HepG2 (cell line): ENCODE results near the gene SLC25A45. TPM values are rescaled to one million over a fixed set of nuclear protein-coding genes. Genes with fewer than 3 reads are reported as not detected.

Experiments
- CREM ChIP-seq, 2 experiments: sonication (generic) in 1 of 2; formaldehyde crosslinking in 1 of 2; IDR thresholded peaks; 2 replicates each; pipeline versions ENCODE4 v1.4.0 to v1.6.1; 2016 to 2020; ENCODE audit warnings: antibody characterized with exemption in 1 of 2, mild to moderate bottlenecking in 1 of 2, missing genetic modification reagents in 1 of 2
- MEIS2 ChIP-seq: sonication (generic); formaldehyde crosslinking; IDR thresholded peaks from 2 replicates; pipeline ENCODE4 v1.9.0; 2021; ENCODE audit warnings: mild to moderate bottlenecking, missing genetic modification reagents
- MXI1 ChIP-seq: IDR thresholded peaks from 3 replicates; pipeline ENCODE4 v1.6.1; 2012; ENCODE audit warnings: low read depth, low read length, inconsistent platforms, borderline replicate concordance
- MZF1 ChIP-seq: sonication (generic); formaldehyde crosslinking; IDR thresholded peaks from 2 replicates; pipeline ENCODE4 v1.8.1; 2023; ENCODE audit warnings: mild to moderate bottlenecking, missing genetic modification reagents, borderline replicate concordance
- SCMH1 ChIP-seq: sonication (generic); formaldehyde crosslinking; IDR thresholded peaks from 2 replicates; pipeline ENCODE4 v1.9.0; 2021; ENCODE audit warnings: missing genetic modification reagents, mild to moderate bottlenecking, borderline replicate concordance
- SP140L ChIP-seq: sonication (generic); formaldehyde crosslinking; IDR thresholded peaks from 2 replicates; pipeline ENCODE4 v1.4.0; 2020; ENCODE audit warnings: missing genetic modification reagents, borderline replicate concordance
- ZNF292 ChIP-seq: sonication (generic); formaldehyde crosslinking; IDR thresholded peaks from 2 replicates; pipeline ENCODE4 v1.8.1; 2022; ENCODE audit warnings: mild to moderate bottlenecking, low read depth, missing genetic modification reagents, borderline replicate concordance
- ZNF44 ChIP-seq: sonication (generic); formaldehyde crosslinking; IDR thresholded peaks from 2 replicates; pipeline ENCODE4 v1.5.1; 2020; ENCODE audit warnings: mild to moderate bottlenecking, missing genetic modification reagents
- ZNF709 ChIP-seq: sonication (generic); formaldehyde crosslinking; IDR thresholded peaks from 2 replicates; pipeline ENCODE4 v1.5.0; 2020; ENCODE audit warnings: mild to moderate bottlenecking, missing genetic modification reagents
- polyA plus RNA-seq, 8 experiments: library from polyadenylated mRNA; depleted of rRNA in 3 of 8; stranded (reverse) in 7 of 8; unstranded in 1 of 8; fragments of >200 nt; fragmentation: Illumina TruSeq in 4 of 8; extraction: Trizol in 4 of 8; gene quantifications; 2 replicates each; pipeline versions ENCODE4 v1.2.1 to v1.2.3, GENCODE V29; 2011 to 2016; ENCODE audit warnings: low read depth in 4 of 8, missing spikeins in 1 of 8, mixed read lengths in 1 of 8; ENCODE audit not compliant: insufficient read depth in 1 of 8
- total RNA-seq, 5 experiments: library from RNA; depleted of rRNA; stranded (reverse); fragments of >200 nt; fragmentation: Illumina TruSeq; extraction: Trizol; gene quantifications; 2 replicates each; pipeline ENCODE4 v1.2.3, GENCODE V29; 2016; ENCODE audit warnings: low read depth in 1 of 5
- TF ChIP-seq, protein P1 (sequence below): sonication (generic); formaldehyde crosslinking; IDR thresholded peaks from 2 replicates; pipeline ENCODE4 v1.5.1; 2020; ENCODE audit warnings: missing genetic modification reagents, mild to moderate bottlenecking, borderline replicate concordance
- TF ChIP-seq, protein P2 (sequence below): sonication (generic); formaldehyde crosslinking; IDR thresholded peaks from 2 replicates; pipeline ENCODE4 v1.5.1; 2020; ENCODE audit warnings: missing genetic modification reagents, mild to moderate bottlenecking, borderline replicate concordance
- TF ChIP-seq, protein P3 (sequence below): sonication (generic); formaldehyde crosslinking; IDR thresholded peaks from 2 replicates; pipeline ENCODE4 v1.8.0; 2022; ENCODE audit warnings: mild to moderate bottlenecking, missing genetic modification reagents; ENCODE audit not compliant: insufficient replicate concordance

Gene SLC25A45
- total and polyA plus RNA-seq, 2 of the 13 experiments (the other 11 are each of a cell fraction or from before 2014, with no cell fraction given): 1.2 to 3.4 TPM

DNA sequence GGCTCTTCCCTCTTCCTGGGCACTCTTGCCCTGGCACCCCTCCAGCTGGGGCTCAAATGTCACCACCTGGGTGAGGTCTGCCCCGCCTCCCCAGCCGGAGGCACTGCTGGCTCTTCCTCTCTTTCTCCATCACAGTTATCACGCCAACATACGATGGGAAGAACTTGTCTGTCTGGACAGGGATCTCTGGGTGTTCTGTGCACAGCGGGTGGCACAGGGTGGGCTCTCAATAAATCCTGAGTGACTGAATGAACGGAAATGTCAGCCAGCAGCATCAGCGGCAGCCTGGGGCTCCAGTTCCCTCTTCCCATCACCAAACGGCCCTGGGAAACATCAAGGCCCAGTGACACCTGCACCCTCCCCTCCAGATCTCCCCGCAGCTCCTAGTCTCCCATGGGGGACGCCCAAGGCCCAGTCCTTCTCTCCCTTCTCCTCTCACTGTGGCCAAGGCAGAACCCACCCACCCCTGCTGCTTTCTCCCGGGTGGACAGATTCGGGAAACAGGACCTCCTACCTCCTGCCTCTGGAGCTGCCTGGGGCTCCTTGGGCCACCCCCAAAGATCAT lies 440 bp upstream of the SLC25A45 start (continued):
- TF ChIP-seq MXI1: no peak
- no peak for TF ChIP-seq ZNF709 (CRISPR knock-in tag)
- 0 out of 2 replicates have a peak, but pooled peaks have one; percentile 9 for TF ChIP-seq ZNF292
- 0 out of 2 replicates have a peak, but pooled peaks have one; percentile 3 for TF ChIP-seq CREM (IDR thresholded peaks at IDR 0.05)
- no peak for TF ChIP-seq CREM (CRISPR knock-in tag; IDR thresholded peaks at IDR 0.05)
- TF ChIP-seq, protein P1, sequence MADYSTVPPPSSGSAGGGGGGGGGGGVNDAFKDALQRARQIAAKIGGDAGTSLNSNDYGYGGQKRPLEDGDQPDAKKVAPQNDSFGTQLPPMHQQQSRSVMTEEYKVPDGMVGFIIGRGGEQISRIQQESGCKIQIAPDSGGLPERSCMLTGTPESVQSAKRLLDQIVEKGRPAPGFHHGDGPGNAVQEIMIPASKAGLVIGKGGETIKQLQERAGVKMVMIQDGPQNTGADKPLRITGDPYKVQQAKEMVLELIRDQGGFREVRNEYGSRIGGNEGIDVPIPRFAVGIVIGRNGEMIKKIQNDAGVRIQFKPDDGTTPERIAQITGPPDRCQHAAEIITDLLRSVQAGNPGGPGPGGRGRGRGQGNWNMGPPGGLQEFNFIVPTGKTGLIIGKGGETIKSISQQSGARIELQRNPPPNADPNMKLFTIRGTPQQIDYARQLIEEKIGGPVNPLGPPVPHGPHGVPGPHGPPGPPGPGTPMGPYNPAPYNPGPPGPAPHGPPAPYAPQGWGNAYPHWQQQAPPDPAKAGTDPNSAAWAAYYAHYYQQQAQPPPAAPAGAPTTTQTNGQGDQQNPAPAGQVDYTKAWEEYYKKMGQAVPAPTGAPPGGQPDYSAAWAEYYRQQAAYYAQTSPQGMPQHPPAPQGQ: 0 out of 2 replicates have a peak, but pooled peaks have one; percentile 57
- TF ChIP-seq MEIS2 (CRISPR knock-in tag): peak; percentile 39; the same call in 1 of the 2 replicates
- TF ChIP-seq SCMH1 (CRISPR knock-in tag): no peak
- TF ChIP-seq, protein P2, sequence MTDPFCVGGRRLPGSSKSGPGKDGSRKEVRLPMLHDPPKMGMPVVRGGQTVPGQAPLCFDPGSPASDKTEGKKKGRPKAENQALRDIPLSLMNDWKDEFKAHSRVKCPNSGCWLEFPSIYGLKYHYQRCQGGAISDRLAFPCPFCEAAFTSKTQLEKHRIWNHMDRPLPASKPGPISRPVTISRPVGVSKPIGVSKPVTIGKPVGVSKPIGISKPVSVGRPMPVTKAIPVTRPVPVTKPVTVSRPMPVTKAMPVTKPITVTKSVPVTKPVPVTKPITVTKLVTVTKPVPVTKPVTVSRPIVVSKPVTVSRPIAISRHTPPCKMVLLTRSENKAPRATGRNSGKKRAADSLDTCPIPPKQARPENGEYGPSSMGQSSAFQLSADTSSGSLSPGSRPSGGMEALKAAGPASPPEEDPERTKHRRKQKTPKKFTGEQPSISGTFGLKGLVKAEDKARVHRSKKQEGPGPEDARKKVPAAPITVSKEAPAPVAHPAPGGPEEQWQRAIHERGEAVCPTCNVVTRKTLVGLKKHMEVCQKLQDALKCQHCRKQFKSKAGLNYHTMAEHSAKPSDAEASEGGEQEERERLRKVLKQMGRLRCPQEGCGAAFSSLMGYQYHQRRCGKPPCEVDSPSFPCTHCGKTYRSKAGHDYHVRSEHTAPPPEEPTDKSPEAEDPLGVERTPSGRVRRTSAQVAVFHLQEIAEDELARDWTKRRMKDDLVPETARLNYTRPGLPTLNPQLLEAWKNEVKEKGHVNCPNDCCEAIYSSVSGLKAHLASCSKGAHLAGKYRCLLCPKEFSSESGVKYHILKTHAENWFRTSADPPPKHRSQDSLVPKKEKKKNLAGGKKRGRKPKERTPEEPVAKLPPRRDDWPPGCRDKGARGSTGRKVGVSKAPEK (CRISPR knock-in tag): 0 out of 2 replicates have a peak, but pooled peaks have one; percentile 32
- TF ChIP-seq SP140L (CRISPR knock-in tag): no peak
- TF ChIP-seq MZF1 (CRISPR knock-in tag): 0 out of 2 replicates have a peak, but pooled peaks have one; percentile 6
- peak; percentile 62; the same call in 1 of the 2 replicates for TF ChIP-seq ZNF44 (CRISPR knock-in tag)
- TF ChIP-seq, protein P3, sequence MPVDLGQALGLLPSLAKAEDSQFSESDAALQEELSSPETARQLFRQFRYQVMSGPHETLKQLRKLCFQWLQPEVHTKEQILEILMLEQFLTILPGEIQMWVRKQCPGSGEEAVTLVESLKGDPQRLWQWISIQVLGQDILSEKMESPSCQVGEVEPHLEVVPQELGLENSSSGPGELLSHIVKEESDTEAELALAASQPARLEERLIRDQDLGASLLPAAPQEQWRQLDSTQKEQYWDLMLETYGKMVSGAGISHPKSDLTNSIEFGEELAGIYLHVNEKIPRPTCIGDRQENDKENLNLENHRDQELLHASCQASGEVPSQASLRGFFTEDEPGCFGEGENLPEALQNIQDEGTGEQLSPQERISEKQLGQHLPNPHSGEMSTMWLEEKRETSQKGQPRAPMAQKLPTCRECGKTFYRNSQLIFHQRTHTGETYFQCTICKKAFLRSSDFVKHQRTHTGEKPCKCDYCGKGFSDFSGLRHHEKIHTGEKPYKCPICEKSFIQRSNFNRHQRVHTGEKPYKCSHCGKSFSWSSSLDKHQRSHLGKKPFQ: no peak
- TF ChIP-seq, all 625 proteins: peak for 15
